GM13976 (cell line): ENCODE measurements around the gene MVK.

Experiments
- DNase-seq: peaks from one replicate; pipeline ENCODE4 v3.0.0; 2012; ENCODE audit warnings: low spot score
- in situ Hi-C: fragments of 300-500 bp; cut with MboI; formaldehyde crosslinking; loops from one replicate; pipeline ENCODE4 v1.12.0; 2022; ENCODE audit warnings: low sequenced_read_pairs, mixed read lengths, inconsistent platforms; ENCODE audit not compliant: unreplicated experiment
- TF ChIP-seq, protein P1 (sequence below): IDR thresholded peaks from 2 replicates; pipeline ENCODE4 v1.5.1; 2012; ENCODE audit warnings: borderline replicate concordance, mild to moderate bottlenecking; ENCODE audit not compliant: insufficient read depth; ENCODE audit errors: extremely low read depth, missing control alignments, control extremely low read depth

Gene MVK

GRCh38 chr12:109532721-109533486, 40.7 kb upstream of the MVK start:
- TF ChIP-seq, protein P1, sequence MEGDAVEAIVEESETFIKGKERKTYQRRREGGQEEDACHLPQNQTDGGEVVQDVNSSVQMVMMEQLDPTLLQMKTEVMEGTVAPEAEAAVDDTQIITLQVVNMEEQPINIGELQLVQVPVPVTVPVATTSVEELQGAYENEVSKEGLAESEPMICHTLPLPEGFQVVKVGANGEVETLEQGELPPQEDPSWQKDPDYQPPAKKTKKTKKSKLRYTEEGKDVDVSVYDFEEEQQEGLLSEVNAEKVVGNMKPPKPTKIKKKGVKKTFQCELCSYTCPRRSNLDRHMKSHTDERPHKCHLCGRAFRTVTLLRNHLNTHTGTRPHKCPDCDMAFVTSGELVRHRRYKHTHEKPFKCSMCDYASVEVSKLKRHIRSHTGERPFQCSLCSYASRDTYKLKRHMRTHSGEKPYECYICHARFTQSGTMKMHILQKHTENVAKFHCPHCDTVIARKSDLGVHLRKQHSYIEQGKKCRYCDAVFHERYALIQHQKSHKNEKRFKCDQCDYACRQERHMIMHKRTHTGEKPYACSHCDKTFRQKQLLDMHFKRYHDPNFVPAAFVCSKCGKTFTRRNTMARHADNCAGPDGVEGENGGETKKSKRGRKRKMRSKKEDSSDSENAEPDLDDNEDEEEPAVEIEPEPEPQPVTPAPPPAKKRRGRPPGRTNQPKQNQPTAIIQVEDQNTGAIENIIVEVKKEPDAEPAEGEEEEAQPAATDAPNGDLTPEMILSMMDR = no peak
- in situ Hi-C loops = no loop called here
- DNase-seq = no peak

DNA sequence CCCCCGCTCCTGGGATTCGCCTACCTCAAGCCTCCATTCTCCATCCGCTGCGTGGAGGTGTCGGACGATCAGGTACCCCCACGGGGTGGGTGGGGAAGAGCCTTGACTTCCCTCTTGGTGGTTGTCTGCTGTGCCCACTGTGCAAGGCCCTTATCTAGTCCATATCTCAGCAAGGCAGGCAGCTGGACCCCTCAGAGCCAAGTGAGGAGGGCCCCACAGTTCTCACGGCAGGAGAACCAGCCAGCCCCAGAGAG, 40.2 kb upstream of the MVK start:
- in situ Hi-C loops = no loop called here
- TF ChIP-seq, protein P1 = no peak
- DNase-seq = no peak

DNA sequence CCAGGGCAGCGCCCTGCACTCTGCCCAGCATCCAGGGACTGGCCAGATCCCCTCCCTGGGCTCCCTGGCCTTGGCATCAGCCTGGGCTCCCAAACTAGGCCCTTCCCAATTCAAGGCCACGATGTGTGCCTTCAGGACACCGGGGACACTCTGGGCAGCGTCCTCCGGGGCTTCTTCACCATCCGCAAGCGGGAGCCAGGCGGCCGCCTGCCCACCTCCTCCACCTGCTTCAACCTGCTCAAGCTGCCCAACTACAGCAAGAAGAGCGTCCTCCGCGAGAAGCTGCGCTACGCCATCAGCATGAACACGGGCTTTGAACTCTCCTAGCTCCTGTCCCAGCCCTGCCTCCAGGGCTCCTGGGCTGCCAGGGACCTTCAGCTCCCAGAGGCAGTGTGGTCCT, 39.1 kb upstream of the MVK start:
- TF ChIP-seq, protein P1 = no peak
- DNase-seq = no peak
- in situ Hi-C loops = no loop called here

DNA sequence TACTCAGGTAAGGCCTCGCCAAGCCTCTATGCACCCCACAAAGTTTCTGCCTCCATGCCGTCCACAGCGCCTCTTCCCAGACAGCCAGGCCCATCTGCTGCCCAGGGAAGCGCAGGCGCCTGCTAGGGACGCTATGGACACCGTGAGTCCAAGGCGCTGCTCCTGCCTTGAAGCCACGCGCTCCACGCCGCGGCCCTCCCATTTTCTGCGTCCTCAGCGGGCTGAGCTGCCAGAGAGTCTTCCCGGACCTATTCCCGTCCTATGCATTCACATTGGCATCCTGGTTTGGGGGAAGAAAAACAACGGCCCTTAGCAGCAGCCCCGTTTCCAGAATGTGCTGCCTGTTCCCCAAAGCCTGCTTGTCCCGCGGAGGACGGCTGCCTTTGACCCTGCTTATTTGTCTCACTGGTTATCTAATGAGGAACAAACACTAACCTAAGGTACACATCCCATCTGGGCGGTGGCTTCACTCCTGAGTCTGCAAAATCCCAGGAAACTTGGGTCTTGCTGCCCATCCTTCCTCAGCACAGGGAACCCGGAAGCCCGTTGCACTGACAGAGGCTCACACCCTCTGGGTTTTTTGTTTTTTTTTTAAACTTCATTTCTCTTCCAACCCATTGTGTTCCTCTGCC, 38.2 kb upstream of the MVK start:
- in situ Hi-C loops = no loop called here
- TF ChIP-seq, protein P1 = no peak
- DNase-seq = no peak

DNA sequence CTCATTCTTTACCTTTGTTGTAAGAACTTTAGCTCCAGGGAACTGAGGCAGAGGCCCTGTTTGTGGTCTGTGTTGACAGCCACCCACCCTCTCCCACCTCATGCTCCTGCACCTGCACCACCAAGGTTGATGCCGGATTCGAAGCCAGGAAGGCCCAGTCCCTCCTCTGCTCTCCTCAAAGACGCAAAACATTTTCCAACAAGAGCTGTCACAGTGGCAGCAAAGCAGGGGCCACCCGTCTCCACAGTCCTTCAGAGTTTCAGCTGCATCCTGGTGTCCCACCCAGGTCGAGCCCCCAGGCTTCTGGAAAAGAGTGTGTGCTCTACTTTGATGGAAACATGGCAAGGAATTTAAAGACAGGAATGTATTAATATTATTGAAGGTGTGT, 37.7 kb upstream of the MVK start:
- TF ChIP-seq, protein P1 = no peak
- no peak for DNase-seq
- in situ Hi-C loops = no loop called here

- no peak for DNase-seq
- in situ Hi-C loops = no loop called here
- TF ChIP-seq, protein P1 = no peak
Observed at GRCh38 chr12:109537136-109537535, 36.5 kb upstream of the MVK start.
